Kidney (tissue), 14 donors: ENCODE results near the gene ZC3H10. TPM values are rescaled to one million over a fixed set of nuclear protein-coding genes. Genes with fewer than 3 reads are reported as not detected.

Source experiments
- DNase-seq, 5 donors: peaks; one replicate each; pipeline ENCODE4 v3.0.0-alpha.2; 2013 to 2020
- FAIRE-seq: peaks from 2 replicates; lab custom pipeline; 2012; peaks lifted over from hg19 to GRCh38; lab: Jason Lieb, UNC
- H3K27ac ChIP-seq, 2 donors: one replicate each; pipeline ENCODE4 v1.7.0; 2013; ENCODE audit warnings: low read depth in 2 of 2, low read length in 2 of 2, inconsistent platforms in 1 of 2
- H3K27me3 ChIP-seq: one replicate; pipeline ENCODE4 v1.7.1; 2013; ENCODE audit warnings: low read length, inconsistent platforms; ENCODE audit not compliant: control insufficient read depth, insufficient read depth
- H3K36me3 ChIP-seq, 3 donors: one replicate each; pipeline versions ENCODE4 v1.7.0 to v1.7.1; 2013; ENCODE audit warnings: low read length in 3 of 3, control low read depth in 1 of 3, inconsistent platforms in 1 of 3; ENCODE audit not compliant: insufficient read depth in 3 of 3, control insufficient read depth in 2 of 3
- H3K4me1 ChIP-seq, 3 donors: one replicate each; pipeline versions ENCODE4 v1.7.0 to v1.7.1; 2013; ENCODE audit warnings: low read length in 3 of 3, inconsistent platforms in 1 of 3, low read depth in 1 of 3; ENCODE audit not compliant: control insufficient read depth in 2 of 3, insufficient read depth in 2 of 3
- H3K4me3 ChIP-seq, 3 donors: one replicate each; pipeline versions ENCODE4 v1.7.0 to v1.8.1; 2013; ENCODE audit warnings: low read length in 3 of 3, control low read depth in 1 of 3, inconsistent platforms in 1 of 3
- H3K9ac ChIP-seq, 3 donors: one replicate each; pipeline versions ENCODE4 v1.7.0 to v1.7.1; 2013; ENCODE audit warnings: low read length in 3 of 3, control low read depth in 1 of 3, inconsistent platforms in 1 of 3
- H3K9me3 ChIP-seq, 3 donors: one replicate each; pipeline versions ENCODE4 v1.7.0 to v1.7.1; 2013; ENCODE audit warnings: low read length in 3 of 3, control low read depth in 1 of 3, inconsistent platforms in 1 of 3; ENCODE audit not compliant: control insufficient read depth in 2 of 3, insufficient read depth in 1 of 3
- intact Hi-C: fragments of 100-400 bp; cut with DNase I; formaldehyde crosslinking; loops from one replicate; pipeline ENCODE4 v1.11.1; 2022
- polyA plus RNA-seq: library from polyadenylated mRNA; stranded (reverse); fragments of 350-450 nt; fragmentation: Illumina TruSeq; extraction: RNeasy Lipid Tissue Mini Kit (QIAGEN cat#74804); gene quantifications from one replicate; pipeline ENCODE4 v1.2.3, GENCODE V29; 2014; ENCODE audit warnings: low read depth, low replicate concordance; ENCODE audit not compliant: insufficient read depth
- total RNA-seq: library from RNA; stranded (reverse); fragmentation: NEBNext Ultra II Directional; extraction: Animal tissue kit (Norgen Biotek cat#: 25700); gene quantifications from one replicate; pipeline ENCODE4 v1.2.1, GENCODE V29; 2021
- TF ChIP-seq, protein P1 (sequence below): IDR thresholded peaks from 3 replicates; pipeline ENCODE4 v1.5.1; 2012; ENCODE audit warnings: mild to moderate bottlenecking, moderate library complexity, borderline replicate concordance; ENCODE audit not compliant: insufficient read depth; ENCODE audit errors: extremely low read depth
- donor health status: control.
- donor health status: control.
- donor health status: control.
- donor health status: control.
- donor health status: control.
- donor health status: DM: yes; HTN: yes; CAD: no.
- donor health status: Normal renal cell carcinoma (clear cell type).

ZC3H10 gene
- total and polyA plus RNA-seq, 2 donors from 2014 or later, result 2.4 to 8.6 TPM

DNA sequence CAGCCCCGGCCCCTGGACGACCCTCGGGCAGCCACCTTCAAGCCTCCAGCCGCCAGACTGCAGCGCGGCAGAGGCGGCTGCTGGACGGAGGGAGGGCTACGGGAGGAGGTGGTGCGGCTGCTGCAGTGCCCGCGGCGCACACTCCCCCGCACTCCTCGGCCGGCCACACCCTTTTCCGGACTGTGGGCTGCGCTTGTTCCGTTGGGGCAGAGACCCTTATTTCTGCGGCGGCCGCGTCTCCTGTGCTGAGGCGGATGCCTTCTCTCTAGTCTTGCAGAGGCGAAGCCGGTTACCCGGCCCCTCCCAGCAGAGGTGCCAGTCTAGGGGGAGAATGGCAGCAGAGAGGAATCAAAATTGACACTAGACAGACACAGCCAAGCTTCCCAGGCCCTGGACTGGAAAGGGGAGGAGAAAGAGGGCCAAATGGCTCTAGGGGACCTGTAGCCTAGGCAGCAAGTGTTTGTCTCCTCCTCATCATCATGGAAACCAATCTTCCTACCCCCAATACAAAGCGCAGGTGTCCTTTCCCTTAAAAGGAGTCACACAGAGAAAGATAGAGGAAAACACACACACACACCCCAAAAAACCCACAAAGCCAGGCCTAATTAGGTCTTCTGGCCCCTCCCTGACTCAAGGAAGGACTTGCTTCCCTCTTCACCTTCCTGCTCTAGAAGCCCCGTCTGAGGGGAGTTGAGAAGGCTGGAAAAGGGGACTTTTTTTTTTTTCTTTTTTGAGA is 11.3 kb downstream of the ZC3H10 start:
- Histone ChIP-seq H3K36me3 (peaks cover 4 to 25% (median 24%) of the 10 kb centered on the region in 3 donors), H3K4me1 (peaks cover 11 to 25% (median 12%) of the 10 kb centered on the region in 3 donors), H3K9ac (peak overlapping the region; percentile 77 to 95 (median 90)), H3K9me3 (no peaks in the 10 kb centered on the region), H3K27me3 (no peaks in the 10 kb centered on the region), H3K27ac (peak overlapping the region; percentile 88 to 90), H3K4me3 (peak overlapping the region; percentile 80 to 83 (median 82))
- DNase-seq (peak; percentile 81 to 92 (median 87)), FAIRE-seq (no peak)
- intact Hi-C loops, result loop anchor here (10.0 kb wide), 1 partner anchor 55 kb away; the partner anchor contains the start of gene SMARCC2
- TF ChIP-seq, protein P1, sequence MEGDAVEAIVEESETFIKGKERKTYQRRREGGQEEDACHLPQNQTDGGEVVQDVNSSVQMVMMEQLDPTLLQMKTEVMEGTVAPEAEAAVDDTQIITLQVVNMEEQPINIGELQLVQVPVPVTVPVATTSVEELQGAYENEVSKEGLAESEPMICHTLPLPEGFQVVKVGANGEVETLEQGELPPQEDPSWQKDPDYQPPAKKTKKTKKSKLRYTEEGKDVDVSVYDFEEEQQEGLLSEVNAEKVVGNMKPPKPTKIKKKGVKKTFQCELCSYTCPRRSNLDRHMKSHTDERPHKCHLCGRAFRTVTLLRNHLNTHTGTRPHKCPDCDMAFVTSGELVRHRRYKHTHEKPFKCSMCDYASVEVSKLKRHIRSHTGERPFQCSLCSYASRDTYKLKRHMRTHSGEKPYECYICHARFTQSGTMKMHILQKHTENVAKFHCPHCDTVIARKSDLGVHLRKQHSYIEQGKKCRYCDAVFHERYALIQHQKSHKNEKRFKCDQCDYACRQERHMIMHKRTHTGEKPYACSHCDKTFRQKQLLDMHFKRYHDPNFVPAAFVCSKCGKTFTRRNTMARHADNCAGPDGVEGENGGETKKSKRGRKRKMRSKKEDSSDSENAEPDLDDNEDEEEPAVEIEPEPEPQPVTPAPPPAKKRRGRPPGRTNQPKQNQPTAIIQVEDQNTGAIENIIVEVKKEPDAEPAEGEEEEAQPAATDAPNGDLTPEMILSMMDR, result no peak

DNA sequence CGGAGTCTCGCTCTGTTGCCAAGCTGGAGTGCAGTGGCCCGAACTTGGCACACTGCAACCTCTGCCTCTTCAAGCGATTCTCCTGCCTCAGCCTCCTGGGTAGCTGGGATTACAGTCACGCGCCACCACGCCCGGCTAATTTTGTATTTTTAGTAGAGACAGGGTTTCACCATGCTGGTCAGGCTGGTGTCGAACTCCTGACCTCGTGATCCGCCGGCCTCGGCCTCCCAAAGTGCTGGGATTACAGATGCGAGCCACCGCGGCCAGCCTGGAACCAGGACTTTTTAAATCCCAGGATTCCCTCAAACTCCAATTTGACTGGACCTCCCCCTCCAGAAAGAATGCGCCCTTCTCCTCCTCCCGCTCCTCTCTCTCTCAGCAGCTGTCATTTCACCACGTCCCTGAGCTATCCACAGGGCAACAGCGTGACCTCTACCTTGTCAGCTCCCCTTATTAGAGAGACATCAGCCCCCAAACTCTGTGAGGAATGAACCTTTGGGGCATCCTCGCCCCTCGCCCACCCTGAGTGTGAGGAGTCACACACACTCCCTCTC is 12.0 kb downstream of the ZC3H10 start:
- DNase-seq, result peak in 3 of 5 donors; percentile 21 to 63 (median 29)

DNA sequence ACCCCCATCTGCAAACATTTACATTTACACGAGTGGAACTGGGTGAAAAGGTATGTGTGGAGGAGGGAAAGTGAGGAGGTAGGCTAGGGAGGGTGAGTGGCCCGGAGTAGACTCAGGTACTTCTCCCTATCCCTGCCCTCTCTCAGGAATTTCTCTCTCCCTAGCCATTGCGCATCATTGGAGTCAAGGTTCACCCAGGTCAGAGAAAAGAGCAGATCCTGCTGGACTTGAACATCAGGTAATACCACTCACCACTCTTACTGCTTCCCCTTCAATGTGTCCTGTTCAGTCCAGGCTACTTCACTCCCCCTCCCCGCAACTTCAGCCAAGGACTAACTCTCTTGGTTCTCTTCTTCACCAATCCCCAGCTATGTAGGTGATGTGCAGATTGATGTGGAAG is 12.8 kb downstream of the ZC3H10 start:
- Histone ChIP-seq H3K9me3 (no peaks in the 10 kb centered on the region), H3K27ac (no peak overlapping the region), H3K4me1 (peaks cover 11 to 25% (median 12%) of the 10 kb centered on the region in 3 donors), H3K36me3 (peaks cover 4 to 25% (median 24%) of the 10 kb centered on the region in 3 donors), H3K27me3 (no peaks in the 10 kb centered on the region), H3K9ac (no peak overlapping the region), H3K4me3 (no peak overlapping the region)
- DNase-seq (no peak), FAIRE-seq (no peak)
- TF ChIP-seq, protein P1, result no peak
- intact Hi-C loops, result no loop called here

More for the DNA sequence above, 12.0 kb downstream of the ZC3H10 start:
- Histone ChIP-seq H3K27me3 (no peaks in the 10 kb centered on the region), H3K9ac (peak overlapping the region in 1 of 3 donors; percentile 90), H3K9me3 (no peaks in the 10 kb centered on the region), H3K4me3 (peak overlapping the region in 1 of 3 donors; percentile 80), H3K4me1 (peaks cover 11 to 25% (median 12%) of the 10 kb centered on the region in 3 donors), H3K36me3 (peaks cover 4 to 25% (median 24%) of the 10 kb centered on the region in 3 donors), H3K27ac (no peak overlapping the region)
- no peak for FAIRE-seq
- TF ChIP-seq, protein P1, result no peak
- intact Hi-C loops, result loop anchor here (10.0 kb wide), 1 partner anchor 55 kb away; the partner anchor contains the start of gene SMARCC2
